ENCODE results near the gene TRIO. TPM values are rescaled to one million over a fixed set of nuclear protein-coding genes. Genes with fewer than 3 reads are reported as not detected.

The TRIO gene
- total RNA-seq, 4 donors from 2014 or later = 290 to 370 (median 346) TPM

DNA sequence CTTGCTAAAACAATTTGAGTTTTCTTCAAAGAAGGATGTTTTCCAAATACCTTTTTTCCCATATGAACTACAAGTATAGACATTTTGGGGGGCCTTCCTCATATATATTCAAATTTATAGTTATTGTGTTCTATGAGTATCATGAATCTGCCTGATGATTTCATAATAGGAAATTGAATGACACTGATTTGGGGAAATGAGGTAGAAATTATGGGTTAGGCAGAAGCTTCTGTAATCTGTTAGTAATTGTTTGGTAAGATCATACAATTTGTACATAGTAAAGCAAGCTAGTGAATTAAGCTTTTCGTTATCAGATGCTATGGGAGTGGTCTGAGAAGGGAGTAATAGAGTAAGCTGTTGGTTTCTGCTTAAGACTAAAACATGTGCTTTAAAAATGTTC is 98.0 kb downstream of the TRIO start:
- no peaks in the 10 kb centered on the region for H3K27me3 ChIP-seq
- H3K4me1 ChIP-seq = peaks cover 0 to 33% (median 4%) of the 10 kb centered on the region in 4 donors
- H3K27ac ChIP-seq = no peak overlapping the region
- H3K36me3 ChIP-seq = no peaks in the 10 kb centered on the region
- DNase-seq (ENCODE audit: low spot score in 2 of 2) = no peak
- TF ChIP-seq POLR2A (IDR thresholded peaks at IDR 0.05) = no peak
- no peak for TF ChIP-seq EP300 (IDR thresholded peaks at IDR 0.05)
- TF ChIP-seq CTCF (IDR thresholded peaks at IDR 0.05) = no peak
- H3K4me3 ChIP-seq = no peak overlapping the region
- no peaks in the 10 kb centered on the region for H3K9me3 ChIP-seq
- 69 to 74% methylated on average over 1 of the region's 1 CpG for WGBS, 2 donors

- H3K27me3 ChIP-seq = no peaks in the 10 kb centered on the region
- H3K27ac ChIP-seq = no peak overlapping the region
- no peaks in the 10 kb centered on the region for H3K36me3 ChIP-seq
- 94 to 96% methylated on average over 6 of the region's 6 CpGs for WGBS, 2 donors
- TF ChIP-seq EP300 (IDR thresholded peaks at IDR 0.05) (no peak), POLR2A (IDR thresholded peaks at IDR 0.05) (no peak), CTCF (IDR thresholded peaks at IDR 0.05) (no peak)
- H3K4me3 ChIP-seq = no peak overlapping the region
- no peak for DNase-seq (ENCODE audit: low spot score in 2 of 2)
- H3K4me1 ChIP-seq = peaks cover 0 to 35% (median 4%) of the 10 kb centered on the region in 4 donors
- H3K9me3 ChIP-seq = no peaks in the 10 kb centered on the region
These were observed 99.3 kb downstream of the TRIO start for GRCh38 chr5:14242447-14242846.

GRCh38 chr5:14242871-14243383 is 99.8 kb downstream of the TRIO start:
- no peak for DNase-seq (ENCODE audit: low spot score in 2 of 2)
- Histone ChIP-seq H3K27ac (no peak overlapping the region), H3K4me3 (no peak overlapping the region), H3K9me3 (no peaks in the 10 kb centered on the region), H3K27me3 (no peaks in the 10 kb centered on the region), H3K36me3 (no peaks in the 10 kb centered on the region), H3K4me1 (peaks cover 0 to 31% (median 4%) of the 10 kb centered on the region in 4 donors)
- no peak for TF ChIP-seq POLR2A (IDR thresholded peaks at IDR 0.05)
- TF ChIP-seq EP300 (IDR thresholded peaks at IDR 0.05) = no peak
- no peak for TF ChIP-seq CTCF (IDR thresholded peaks at IDR 0.05)
- WGBS, 2 donors = 90 to 91% methylated on average over 7 of the region's 7 CpGs

- Histone ChIP-seq H3K27me3 (no peaks in the 10 kb centered on the region), H3K4me3 (no peak overlapping the region), H3K36me3 (no peaks in the 10 kb centered on the region), H3K4me1 (peaks cover 0 to 30% (median 4%) of the 10 kb centered on the region in 4 donors), H3K9me3 (no peaks in the 10 kb centered on the region), H3K27ac (no peak overlapping the region)
- no peak for DNase-seq (ENCODE audit: low spot score in 2 of 2)
- 89 to 91% methylated on average over 5 of the region's 5 CpGs for WGBS, 2 donors
- TF ChIP-seq EP300 (IDR thresholded peaks at IDR 0.05) (no peak), CTCF (IDR thresholded peaks at IDR 0.05) (no peak), POLR2A (IDR thresholded peaks at IDR 0.05) (no peak)
These were observed 100.6 kb downstream of the TRIO start for GRCh38 chr5:14243766-14244165.

DNA sequence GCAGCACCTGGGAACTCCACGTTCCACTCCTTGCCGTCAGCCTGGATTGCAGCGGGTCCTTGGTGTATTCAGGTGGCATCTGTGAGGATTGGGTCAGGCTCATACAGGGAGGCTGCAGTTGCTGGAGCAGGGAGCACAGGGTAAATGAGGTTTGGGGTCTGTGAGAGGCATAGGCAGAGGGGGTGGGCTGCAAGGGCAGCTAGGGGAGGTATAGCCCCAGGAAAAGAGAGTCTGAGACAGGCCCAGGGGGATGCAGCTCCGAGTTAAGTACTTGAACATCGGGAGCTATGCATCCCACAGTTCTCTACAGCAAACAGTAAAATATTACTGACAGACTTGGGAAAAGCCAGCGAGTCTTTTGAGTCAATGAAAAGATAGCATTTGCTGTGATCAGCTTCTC is 101.6 kb downstream of the TRIO start:
- peaks cover 0 to 37% (median 8%) of the 10 kb centered on the region in 4 donors for H3K4me1 ChIP-seq

More for the DNA sequence above, 101.6 kb downstream of the TRIO start:
- no peaks in the 10 kb centered on the region for H3K36me3 ChIP-seq
- TF ChIP-seq CTCF (IDR thresholded peaks at IDR 0.05) = no peak
- TF ChIP-seq EP300 (IDR thresholded peaks at IDR 0.05) = no peak
- TF ChIP-seq POLR2A (IDR thresholded peaks at IDR 0.05) = no peak
- 74 to 77% methylated on average over 6 of the region's 6 CpGs for WGBS, 2 donors
- no peak overlapping the region for H3K4me3 ChIP-seq
- H3K27me3 ChIP-seq = no peaks in the 10 kb centered on the region
- H3K9me3 ChIP-seq = no peaks in the 10 kb centered on the region
- no peak overlapping the region for H3K27ac ChIP-seq
- DNase-seq (ENCODE audit: low spot score in 2 of 2) = no peak
